ENCODE results near the gene CDK19.

Gene CDK19

DNA sequence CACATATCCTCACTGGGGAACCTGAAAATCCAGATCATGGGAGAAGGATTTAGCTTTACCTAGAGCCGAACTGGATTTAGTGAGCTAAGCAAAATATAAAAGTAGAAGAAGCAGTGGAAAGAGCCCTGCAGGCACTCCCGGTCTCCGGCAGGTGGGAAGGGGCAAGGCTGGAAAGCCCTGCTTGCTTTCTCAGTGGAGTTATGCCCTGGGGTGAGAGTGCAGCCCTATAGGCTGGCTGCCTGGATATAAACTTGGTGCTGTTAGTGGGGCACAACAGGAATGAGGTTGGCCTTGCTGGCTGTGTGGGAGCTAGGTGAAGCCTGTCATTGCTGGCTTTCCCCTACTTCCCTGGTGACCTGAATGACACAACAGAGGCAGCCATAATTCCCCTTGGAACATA lies 122.0 kb downstream of the CDK19 start:
- H3K14ac ChIP-seq (ENCODE audit: low read length) = peak overlapping the region; percentile 45
- no peak overlapping the region for H3K4me3 ChIP-seq (ENCODE audit: low read depth, low read length)
- H3K4me2 ChIP-seq (ENCODE audit: low read length) = no peak overlapping the region
- no peak overlapping the region for H4K8ac ChIP-seq (ENCODE audit: low read depth, low read length)
- H4K12ac ChIP-seq (ENCODE audit: low read depth, low read length) = no peak overlapping the region
- H3K18ac ChIP-seq (ENCODE audit: low read length) = peak overlapping the region; percentile 37
- H2AFZ ChIP-seq (ENCODE audit: insufficient read depth, low read length, poor library complexity) = no peak overlapping the region
- H4K91ac ChIP-seq (ENCODE audit: low read depth, low read length) = no peak overlapping the region
- H3K27ac ChIP-seq (ENCODE audit: low read depth, low read length) = peak overlapping the region; percentile 0
- H3K27me3 ChIP-seq (ENCODE audit: insufficient read depth, low read length) = no peaks in the 10 kb centered on the region
- no peak overlapping the region for H2BK5ac ChIP-seq (ENCODE audit: low read depth, low read length, poor library complexity)
- no peak overlapping the region for H2AK5ac ChIP-seq (ENCODE audit: low read length)
- H3K4me1 ChIP-seq (ENCODE audit: control insufficient read depth in 1 of 2, insufficient read depth in 2 of 2, low read length in 2 of 2) = peaks cover 9 to 25% of the 10 kb centered on the region in 2 experiments
- no peak overlapping the region for H2BK120ac ChIP-seq (ENCODE audit: insufficient read depth, low read length, poor library complexity)
- H3K79me2 ChIP-seq (ENCODE audit: control insufficient read depth, insufficient read depth, low read length, poor library complexity) = peaks cover 2% of the 10 kb centered on the region
- WGBS (ENCODE audit: extremely low coverage, insufficient coverage, insufficient read length) = no CpG with 5 or more reads among the region's 3 CpGs
- H3K4ac ChIP-seq (ENCODE audit: low read depth, low read length) = no peak overlapping the region
- peak overlapping the region; percentile 45 for H2BK12ac ChIP-seq (ENCODE audit: low read length)
- H3K9ac ChIP-seq (ENCODE audit: low read length) = no peak overlapping the region
- H3K79me1 ChIP-seq (ENCODE audit: low read length) = peaks cover 3% of the 10 kb centered on the region
- peak; percentile 12 to 37 for DNase-seq
- peaks cover 0 to 2% of the 10 kb centered on the region in 2 experiments for H3K36me3 ChIP-seq (ENCODE audit: control insufficient read depth in 1 of 2, insufficient read depth in 2 of 2, low read length in 2 of 2)
- no peaks in the 10 kb centered on the region for H3K9me3 ChIP-seq (ENCODE audit: insufficient read depth, low read depth, low read length)
- no peak overlapping the region for H3K23ac ChIP-seq (ENCODE audit: low read length)

GRCh38 chr6:110690916-110691315 lies 124.4 kb downstream of the CDK19 start:
- Histone ChIP-seq H3K4me3 (ENCODE audit: low read depth, low read length) (no peak overlapping the region), H3K14ac (ENCODE audit: low read length) (no peak overlapping the region), H3K79me1 (ENCODE audit: low read length) (peaks cover 3% of the 10 kb centered on the region), H3K23ac (ENCODE audit: low read length) (no peak overlapping the region), H3K27me3 (ENCODE audit: insufficient read depth, low read length) (no peaks in the 10 kb centered on the region), H3K4me2 (ENCODE audit: low read length) (no peak overlapping the region), H2AFZ (ENCODE audit: insufficient read depth, low read length, poor library complexity) (no peak overlapping the region), H4K91ac (ENCODE audit: low read depth, low read length) (no peak overlapping the region), H3K9ac (ENCODE audit: low read length) (no peak overlapping the region), H2AK5ac (ENCODE audit: low read length) (no peak overlapping the region), H3K36me3 (ENCODE audit: control insufficient read depth in 1 of 2, insufficient read depth in 2 of 2, low read length in 2 of 2) (peaks cover 0 to 2% of the 10 kb centered on the region in 2 experiments), H3K4ac (ENCODE audit: low read depth, low read length) (no peak overlapping the region), H3K9me3 (ENCODE audit: insufficient read depth, low read depth, low read length) (no peaks in the 10 kb centered on the region), H3K4me1 (ENCODE audit: control insufficient read depth in 1 of 2, insufficient read depth in 2 of 2, low read length in 2 of 2) (peaks cover 9 to 25% of the 10 kb centered on the region in 2 experiments), H2BK5ac (ENCODE audit: low read depth, low read length, poor library complexity) (no peak overlapping the region), H4K12ac (ENCODE audit: low read depth, low read length) (no peak overlapping the region), H2BK120ac (ENCODE audit: insufficient read depth, low read length, poor library complexity) (no peak overlapping the region), H4K8ac (ENCODE audit: low read depth, low read length) (no peak overlapping the region), H3K18ac (ENCODE audit: low read length) (no peak overlapping the region), H2BK12ac (ENCODE audit: low read length) (no peak overlapping the region), H3K27ac (ENCODE audit: low read depth, low read length) (peak overlapping the region; percentile 34), H3K79me2 (ENCODE audit: control insufficient read depth, insufficient read depth, low read length, poor library complexity) (peaks cover 2% of the 10 kb centered on the region)
- no CpG with 5 or more reads among the region's 5 CpGs for WGBS (ENCODE audit: extremely low coverage, insufficient coverage, insufficient read length)
- peak; percentile 51 to 93 for DNase-seq

GRCh38 chr6:110690106-110690654 lies 125.1 kb downstream of the CDK19 start:
- Histone ChIP-seq H4K12ac (ENCODE audit: low read depth, low read length) (no peak overlapping the region), H3K4me1 (ENCODE audit: control insufficient read depth in 1 of 2, insufficient read depth in 2 of 2, low read length in 2 of 2) (peaks cover 9 to 25% of the 10 kb centered on the region in 2 experiments), H2BK12ac (ENCODE audit: low read length) (no peak overlapping the region), H4K8ac (ENCODE audit: low read depth, low read length) (no peak overlapping the region), H3K9ac (ENCODE audit: low read length) (no peak overlapping the region), H3K23ac (ENCODE audit: low read length) (peak overlapping the region; percentile 15), H4K91ac (ENCODE audit: low read depth, low read length) (peak overlapping the region; percentile 12), H3K4me3 (ENCODE audit: low read depth, low read length) (no peak overlapping the region), H3K36me3 (ENCODE audit: control insufficient read depth in 1 of 2, insufficient read depth in 2 of 2, low read length in 2 of 2) (peaks cover 0 to 2% of the 10 kb centered on the region in 2 experiments), H2BK5ac (ENCODE audit: low read depth, low read length, poor library complexity) (no peak overlapping the region), H3K4ac (ENCODE audit: low read depth, low read length) (no peak overlapping the region), H2AFZ (ENCODE audit: insufficient read depth, low read length, poor library complexity) (no peak overlapping the region), H3K27me3 (ENCODE audit: insufficient read depth, low read length) (no peaks in the 10 kb centered on the region), H3K9me3 (ENCODE audit: insufficient read depth, low read depth, low read length) (no peaks in the 10 kb centered on the region), H2BK120ac (ENCODE audit: insufficient read depth, low read length, poor library complexity) (peak overlapping the region; percentile 35), H3K14ac (ENCODE audit: low read length) (peak overlapping the region; percentile 6), H2AK5ac (ENCODE audit: low read length) (no peak overlapping the region), H3K27ac (ENCODE audit: low read depth, low read length) (peak overlapping the region; percentile 83), H3K79me2 (ENCODE audit: control insufficient read depth, insufficient read depth, low read length, poor library complexity) (peaks cover 2% of the 10 kb centered on the region), H3K18ac (ENCODE audit: low read length) (no peak overlapping the region), H3K4me2 (ENCODE audit: low read length) (no peak overlapping the region), H3K79me1 (ENCODE audit: low read length) (peaks cover 3% of the 10 kb centered on the region)
- peak; percentile 85 to 92 for DNase-seq
- no CpG with 5 or more reads among the region's 3 CpGs for WGBS (ENCODE audit: extremely low coverage, insufficient coverage, insufficient read length)

DNA sequence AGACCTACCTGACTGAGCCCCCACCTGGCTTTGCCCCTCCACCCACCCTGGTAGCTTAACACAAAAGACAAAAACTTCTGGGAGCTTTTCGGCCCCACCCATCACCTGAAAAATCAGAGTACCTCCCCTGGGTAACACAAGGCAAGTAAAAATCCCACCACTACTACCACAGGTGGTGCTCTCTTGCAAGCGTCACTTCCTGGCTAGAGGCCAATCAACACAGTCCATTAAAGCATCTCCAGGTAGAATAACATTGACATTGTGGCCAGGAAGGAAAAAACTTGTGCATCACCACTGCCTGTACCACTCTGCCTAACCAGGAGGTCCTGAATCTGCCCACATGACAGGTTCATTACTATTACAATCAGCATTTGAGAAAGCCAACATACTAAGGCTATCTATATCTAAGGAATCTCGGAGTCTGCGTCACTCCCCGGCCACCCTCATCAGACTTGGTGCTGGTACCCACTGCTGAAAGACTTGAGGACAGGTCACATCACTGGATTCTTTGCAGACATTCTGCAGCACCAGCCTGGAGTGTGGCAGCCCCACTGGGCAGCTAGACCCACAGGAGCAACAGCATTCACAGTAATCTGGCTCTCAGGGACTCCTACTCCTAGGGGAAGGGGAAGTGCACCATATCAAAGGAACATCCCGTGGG lies 125.9 kb downstream of the CDK19 start:
- Histone ChIP-seq H3K9ac (ENCODE audit: low read length) (no peak overlapping the region), H3K4me1 (ENCODE audit: control insufficient read depth in 1 of 2, insufficient read depth in 2 of 2, low read length in 2 of 2) (peaks cover 9 to 25% of the 10 kb centered on the region in 2 experiments), H3K4me3 (ENCODE audit: low read depth, low read length) (no peak overlapping the region), H3K27ac (ENCODE audit: low read depth, low read length) (peak overlapping the region; percentile 83), H3K79me2 (ENCODE audit: control insufficient read depth, insufficient read depth, low read length, poor library complexity) (peaks cover 2% of the 10 kb centered on the region), H3K4me2 (ENCODE audit: low read length) (no peak overlapping the region), H3K79me1 (ENCODE audit: low read length) (peaks cover 3% of the 10 kb centered on the region), H4K12ac (ENCODE audit: low read depth, low read length) (no peak overlapping the region), H2BK5ac (ENCODE audit: low read depth, low read length, poor library complexity) (peak overlapping the region; percentile 14), H3K36me3 (ENCODE audit: control insufficient read depth in 1 of 2, insufficient read depth in 2 of 2, low read length in 2 of 2) (peaks cover 0 to 2% of the 10 kb centered on the region in 2 experiments), H2BK12ac (ENCODE audit: low read length) (no peak overlapping the region), H3K9me3 (ENCODE audit: insufficient read depth, low read depth, low read length) (no peaks in the 10 kb centered on the region), H3K23ac (ENCODE audit: low read length) (peak overlapping the region; percentile 29), H3K4ac (ENCODE audit: low read depth, low read length) (no peak overlapping the region), H4K8ac (ENCODE audit: low read depth, low read length) (no peak overlapping the region), H3K18ac (ENCODE audit: low read length) (no peak overlapping the region), H2AFZ (ENCODE audit: insufficient read depth, low read length, poor library complexity) (no peak overlapping the region), H4K91ac (ENCODE audit: low read depth, low read length) (peak overlapping the region; percentile 12), H3K27me3 (ENCODE audit: insufficient read depth, low read length) (no peaks in the 10 kb centered on the region), H2BK120ac (ENCODE audit: insufficient read depth, low read length, poor library complexity) (peak overlapping the region; percentile 35), H2AK5ac (ENCODE audit: low read length) (no peak overlapping the region), H3K14ac (ENCODE audit: low read length) (no peak overlapping the region)
- peak; percentile 98 for DNase-seq
- WGBS (ENCODE audit: extremely low coverage, insufficient coverage, insufficient read length) = no CpG with 5 or more reads among the region's 6 CpGs

All from trophoblast cell (in vitro differentiated cells and primary cell).